ENCODE measurements around the gene SLC34A1.

GRCh38 chr5:177428574-177429217 lies 44.5 kb downstream of the SLC34A1 start:
- TF ChIP-seq CTCF (IDR thresholded peaks at IDR 0.05) (no peak), ZFX (IDR thresholded peaks at IDR 0.05; ENCODE audit: borderline replicate concordance) (no peak)

All from 22Rv1 (cell line).